GM12878 (cell line): ENCODE measurements around the gene SERBP1. TPM values are rescaled to one million over a fixed set of nuclear protein-coding genes. Genes with fewer than 3 reads are reported as not detected.

Experiments used
- ATAC-seq: fragments of 200-7000 bp; cut with Tn5 transposase; 3 replicates; pipeline ENCODE4 v1.9.1; 2020; ENCODE audit warnings: mild to moderate bottlenecking, moderate library complexity
- BruUV-seq: library from RNA; stranded (reverse); fragments of 400-500 nt; replicated peaks from 2 replicates; lab custom pipeline; 2021; lab: Mats Ljungman, UMichigan
- CTCF ChIA-PET: fragments of 300-600 bp; sonication (Branson Sonifier 250); formaldehyde crosslinking; extraction: SDS; loops from one replicate; lab custom pipeline; 2021; ENCODE audit warnings: inconsistent platforms; lab: Yijun Ruan, JAX
- POLR2A ChIA-PET: fragments of 350-600 bp; formaldehyde crosslinking; extraction: SDS; loops from one replicate; lab custom pipeline; 2021; ENCODE audit warnings: inconsistent platforms; lab: Charles Lee
- RAD21 ChIA-PET: fragments of 300-600 bp; sonication (Branson Sonifier 250); formaldehyde crosslinking; loops from one replicate; lab custom pipeline; 2023; ENCODE audit warnings: antibody characterized with exemption; ENCODE audit not compliant: unreplicated experiment; lab: Charles Lee
- SMC1A ChIA-PET: fragments of 300-600 bp; sonication (Branson Sonifier 250); formaldehyde crosslinking; loops from one replicate; lab custom pipeline; 2023; ENCODE audit not compliant: unreplicated experiment, uncharacterized antibody; lab: Charles Lee
- DNase-seq: peaks from one replicate; pipeline ENCODE4 v3.0.0-alpha.2; 2011; ENCODE audit warnings: low read depth, low spot score
- FAIRE-seq: peaks from 3 replicates; lab custom pipeline; 2011; peaks lifted over from hg19 to GRCh38; lab: Jason Lieb, UNC
- H2AFZ ChIP-seq: 2 replicates; pipeline ENCODE4 v1.6.0; 2011; ENCODE audit warnings: low read depth, low read length, control low read depth; ENCODE audit not compliant: control insufficient read depth
- H3K27ac ChIP-seq: 2 replicates; pipeline ENCODE4 v1.5.1; 2011; ENCODE audit warnings: control low read depth; ENCODE audit not compliant: control insufficient read depth, insufficient read depth
- H3K27me3 ChIP-seq, 2 experiments: replicated peaks in 1 of 2; 2 replicates each; pipeline versions ENCODE4 v1.6.0 to v1.6.1; 2011; ENCODE audit warnings: low read length in 1 of 2; ENCODE audit not compliant: control insufficient read depth in 2 of 2, insufficient read depth in 2 of 2
- H3K36me3 ChIP-seq, 2 experiments: 2 replicates each; pipeline ENCODE4 v1.5.1; 2011; ENCODE audit warnings: low read length in 1 of 2; ENCODE audit not compliant: control insufficient read depth in 2 of 2, insufficient read depth in 2 of 2
- H3K4me1 ChIP-seq: 2 replicates; pipeline ENCODE4 v1.6.1; 2011; ENCODE audit warnings: mild to moderate bottlenecking, low read length, moderate library complexity, mixed read lengths; ENCODE audit not compliant: control insufficient read depth, insufficient read depth
- H3K4me2 ChIP-seq: 2 replicates; pipeline ENCODE4 v1.6.0; 2011; ENCODE audit warnings: control low read depth; ENCODE audit not compliant: control insufficient read depth, insufficient read depth
- H3K4me3 ChIP-seq: fragments of 200-600 bp; sonication (generic); 2 replicates; pipeline ENCODE4 v1.5.1; 2016
- H3K79me2 ChIP-seq: 2 replicates; pipeline ENCODE4 v1.6.0; 2011; ENCODE audit warnings: low read length; ENCODE audit not compliant: control insufficient read depth, insufficient read depth
- H3K9ac ChIP-seq: 2 replicates; pipeline ENCODE4 v1.8.0; 2011; ENCODE audit warnings: low read length, control low read depth, mixed read lengths; ENCODE audit not compliant: control insufficient read depth, insufficient read depth
- H3K9me3 ChIP-seq: replicated peaks from 3 replicates; pipeline ENCODE4 v1.5.1; 2011; ENCODE audit warnings: mild to moderate bottlenecking, low read length; ENCODE audit not compliant: control insufficient read depth, insufficient read depth
- H4K20me1 ChIP-seq: 2 replicates; pipeline ENCODE4 v1.6.0; 2011; ENCODE audit not compliant: control insufficient read depth, insufficient read depth
- MEF2B ChIP-seq: fragments of 450-650 bp; IDR thresholded peaks from 2 replicates; pipeline ENCODE4 v1.6.1; 2018; ENCODE audit warnings: mild to moderate bottlenecking, moderate library complexity; ENCODE audit not compliant: partially characterized antibody, poor library complexity, severe bottlenecking
- MXI1 ChIP-seq: fragments of 150-350 bp; IDR thresholded peaks from 2 replicates; pipeline ENCODE4 v1.6.1; 2011; ENCODE audit warnings: low read depth, mild to moderate bottlenecking, inconsistent platforms, low read length, improper control_type of control experiment
- RB1 ChIP-seq: fragments of 450-650 bp; formaldehyde crosslinking; IDR thresholded peaks from 2 replicates; pipeline ENCODE4 v1.6.1; 2017; ENCODE audit warnings: mild to moderate bottlenecking, borderline replicate concordance
- RCOR1 ChIP-seq: conservative IDR thresholded peaks from 2 replicates; pipeline ENCODE4 v1.6.1; 2012; ENCODE audit warnings: low read depth, low read length, improper control_type of control experiment
- RELB ChIP-seq: fragments of 450-650 bp; IDR thresholded peaks from 2 replicates; pipeline ENCODE4 v1.6.1; 2017; ENCODE audit warnings: low read depth, mild to moderate bottlenecking, moderate library complexity
- STAT1 ChIP-seq: fragments of 450-650 bp; conservative IDR thresholded peaks from 2 replicates; pipeline ENCODE4 v1.6.1; 2014; ENCODE audit warnings: antibody characterized with exemption, mild to moderate bottlenecking
- ZNF687 ChIP-seq: fragments of 450-650 bp; IDR thresholded peaks from 2 replicates; pipeline ENCODE4 v1.6.1; 2017; ENCODE audit warnings: mild to moderate bottlenecking, moderate library complexity
- WGBS: methylation state at CpG from one replicate; pipeline ENCODE4 v1.1.6; 2016; ENCODE audit warnings: low lambda C conversion rate; ENCODE audit not compliant: insufficient replicate concordance, insufficient coverage; ENCODE audit errors: missing lambda C conversion rate; 5-methylcytosine and 5-hydroxymethylcytosine counted together
- in situ Hi-C: fragments of 300-500 bp; cut with MboI; formaldehyde crosslinking; loops from 9 replicates; pipeline ENCODE4 v1.14.3; 2018; ENCODE audit warnings: mixed read lengths
- intact Hi-C: fragments of 100-400 bp; cut with micrococcal nuclease; formaldehyde crosslinking; loops from one replicate; pipeline ENCODE4 v1.14.2; 2022; ENCODE audit not compliant: unreplicated experiment
- polyA plus RNA-seq, 11 experiments: library from polyadenylated mRNA; depleted of rRNA in 4 of 11; unstranded in 6 of 11; stranded (reverse) in 5 of 11; fragments of >200 nt; fragmentation: Nextera tagmentation in 4 of 11; fragmentation: Illumina TruSeq in 1 of 11; extraction: Ambion mirVana in 4 of 11; extraction: Trizol in 1 of 11; gene quantifications; 1 replicate in 1 of 11; 2 replicates in 10 of 11; pipeline versions ENCODE4 v1.2.1 to v1.2.3, GENCODE V29; 2011 to 2016; ENCODE audit warnings: inconsistent platforms in 2 of 11, missing spikeins in 2 of 11, low read depth in 1 of 11
- total RNA-seq, 4 experiments: library from RNA; depleted of rRNA in 3 of 4; stranded (reverse); fragments of >200 nt in 3 of 4; fragmentation: Illumina TruSeq in 1 of 4; extraction: Trizol in 1 of 4; gene quantifications; 2 replicates each; pipeline versions ENCODE4 v1.2.1 to v1.2.3, GENCODE V29; 2013 to 2021

The SERBP1 gene
- total and polyA plus RNA-seq, 10 of the 15 experiments (the other 5 are each of a cell fraction or from before 2014, with no cell fraction given), result 76.7 to 509 (median 384) TPM

GRCh38 chr1:67432745-67433144, 2.5 kb upstream of the SERBP1 start:
- peaks cover 25% of the 10 kb centered on the region for H3K79me2 ChIP-seq
- no peak for DNase-seq
- CTCF ChIA-PET, result interaction anchor here (0.9 to 5.2 kb wide), 7 partner anchors 21 to 428 kb away, joined by 3 to 38 read pairs (median 4); no protein-coding TSS in a partner anchor
- in situ Hi-C loops, result no loop called here
- no peak overlapping the region for H3K4me2 ChIP-seq
- H3K4me1 ChIP-seq, result peaks cover 15% of the 10 kb centered on the region
- WGBS, result 29% methylated on average over 1 of the region's 1 CpG
- TF ChIP-seq STAT1 (no peak), MXI1 (no peak), ZNF687 (no peak), RCOR1 (no peak), RB1 (no peak), MEF2B (no peak), RELB (no peak)
- TF ChIP-seq, all 136 proteins: peak for 0
- SMC1A ChIA-PET, result interaction anchor here (0.8 to 2.2 kb wide), 10 partner anchors 14 to 452 kb away, joined by 3 to 12 read pairs (median 4); partner anchors contain the start of gene IL23R
- peak overlapping the region; percentile 5 for H2AFZ ChIP-seq
- intact Hi-C loops, result loop anchor here (5.0 kb wide), 2 partner anchors 255 to 330 kb away; partner anchors contain the start of gene GADD45A
- H3K4me3 ChIP-seq, result no peak overlapping the region
- H3K9me3 ChIP-seq, result no peaks in the 10 kb centered on the region
- POLR2A ChIA-PET, result interaction anchor here (1.0 to 1.1 kb wide), 2 partner anchors 14 to 15 kb away, joined by 7 to 9 read pairs; no protein-coding TSS in a partner anchor
- ATAC-seq, result no peak
- no TSS peak for BruUV-seq
- no peaks in the 10 kb centered on the region for H4K20me1 ChIP-seq
- H3K9ac ChIP-seq, result no peak overlapping the region
- RAD21 ChIA-PET, result interaction anchor here (1.0 kb wide), 1 partner anchor 327 kb away, joined by 3 read pairs; no protein-coding TSS in a partner anchor
- no peaks in the 10 kb centered on the region for H3K27me3 ChIP-seq
- H3K36me3 ChIP-seq, result no peaks in the 10 kb centered on the region
- no peak overlapping the region; the same call in 1 of the 2 replicates for H3K27ac ChIP-seq
- FAIRE-seq, result no peak
